Breast epithelium (tissue), 4 donors: Measurements from ENCODE around the gene ASB9. TPM values are rescaled to one million over a fixed set of nuclear protein-coding genes. Genes with fewer than 3 reads are reported as not detected.
"Not testable (repeated sequence)": the region's sequence is repeated elsewhere in the genome, so short reads cannot be mapped to it uniquely, and the experiment has no call there.

Source experiments
- DNase-seq, 2 donors: peaks; one replicate each; pipeline ENCODE4 v3.0.0-alpha.2; 2019; ENCODE audit warnings: low spot score in 2 of 2
- H3K27ac ChIP-seq, 2 donors: fragments of 200-600 bp; sonication (generic) in 1 of 2; one replicate each; pipeline ENCODE4 v1.5.1; 2016 to 2019; ENCODE audit warnings: mild to moderate bottlenecking in 1 of 2
- H3K27me3 ChIP-seq, 2 donors: fragments of 200-600 bp; sonication (generic) in 1 of 2; one replicate each; pipeline versions ENCODE4 v1.5.1 to v1.6.0; 2017 to 2019; ENCODE audit warnings: control low read depth in 1 of 2, mild to moderate bottlenecking in 1 of 2
- H3K36me3 ChIP-seq: fragments of 200-600 bp; one replicate; pipeline ENCODE4 v1.5.1; 2019
- H3K4me1 ChIP-seq, 2 donors: fragments of 200-600 bp; sonication (generic); one replicate each; pipeline ENCODE4 v1.5.1; 2016 to 2019; ENCODE audit warnings: control low read depth in 1 of 2
- H3K4me3 ChIP-seq, 3 donors: fragments of 200-600 bp; sonication (generic); 1 replicate in 2 of 3; 2 replicates in 1 of 3; pipeline ENCODE4 v1.5.1; 2016 to 2019; ENCODE audit warnings: mild to moderate bottlenecking in 3 of 3, moderate library complexity in 2 of 3
- H3K9me3 ChIP-seq, 2 donors: fragments of 200-600 bp; sonication (generic) in 1 of 2; one replicate each; pipeline ENCODE4 v1.5.1; 2016 to 2019; ENCODE audit warnings: control low read depth in 1 of 2
- POLR2A ChIP-seq: fragments of 450-650 bp; IDR thresholded peaks from one replicate; pipeline ENCODE4 v1.6.1; 2016; ENCODE audit warnings: antibody characterized with exemption, mild to moderate bottlenecking, moderate library complexity
- POLR2AphosphoS5 ChIP-seq, 3 donors: sonication (generic); formaldehyde crosslinking; IDR thresholded peaks; one replicate each; pipeline ENCODE4 v1.6.1; 2017; ENCODE audit warnings: antibody characterized with exemption in 3 of 3
- intact Hi-C: fragments of 100-400 bp; cut with DNase I; formaldehyde crosslinking; loops from one replicate; pipeline ENCODE4 v1.15.1; 2023; ENCODE audit warnings: low total_unique reads
- total RNA-seq, 3 donors: library from RNA; depleted of rRNA; stranded (reverse); fragments of >200 nt; gene quantifications; one replicate each; pipeline ENCODE4 v1.1.0, GENCODE V29; 2016
- TF ChIP-seq, protein P1 (sequence below), 3 donors: fragments of 450-650 bp; IDR thresholded peaks; one replicate each; pipeline ENCODE4 v1.5.1; 2016 to 2017; ENCODE audit warnings: antibody characterized with exemption in 3 of 3, mild to moderate bottlenecking in 3 of 3, moderate library complexity in 3 of 3

The ASB9 gene
- total RNA-seq, 3 donors from 2014 or later: 0.98 to 2.2 (median 1.0) TPM

- H3K27ac ChIP-seq: peak overlapping the region in 1 of 2 donors; percentile 39
- TF ChIP-seq, protein P1, sequence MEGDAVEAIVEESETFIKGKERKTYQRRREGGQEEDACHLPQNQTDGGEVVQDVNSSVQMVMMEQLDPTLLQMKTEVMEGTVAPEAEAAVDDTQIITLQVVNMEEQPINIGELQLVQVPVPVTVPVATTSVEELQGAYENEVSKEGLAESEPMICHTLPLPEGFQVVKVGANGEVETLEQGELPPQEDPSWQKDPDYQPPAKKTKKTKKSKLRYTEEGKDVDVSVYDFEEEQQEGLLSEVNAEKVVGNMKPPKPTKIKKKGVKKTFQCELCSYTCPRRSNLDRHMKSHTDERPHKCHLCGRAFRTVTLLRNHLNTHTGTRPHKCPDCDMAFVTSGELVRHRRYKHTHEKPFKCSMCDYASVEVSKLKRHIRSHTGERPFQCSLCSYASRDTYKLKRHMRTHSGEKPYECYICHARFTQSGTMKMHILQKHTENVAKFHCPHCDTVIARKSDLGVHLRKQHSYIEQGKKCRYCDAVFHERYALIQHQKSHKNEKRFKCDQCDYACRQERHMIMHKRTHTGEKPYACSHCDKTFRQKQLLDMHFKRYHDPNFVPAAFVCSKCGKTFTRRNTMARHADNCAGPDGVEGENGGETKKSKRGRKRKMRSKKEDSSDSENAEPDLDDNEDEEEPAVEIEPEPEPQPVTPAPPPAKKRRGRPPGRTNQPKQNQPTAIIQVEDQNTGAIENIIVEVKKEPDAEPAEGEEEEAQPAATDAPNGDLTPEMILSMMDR (IDR thresholded peaks at IDR 0.05): no peak
- TF ChIP-seq POLR2A: no peak
- H3K4me1 ChIP-seq: no peaks in the 10 kb centered on the region
- intact Hi-C loops: no loop called here
- H3K27me3 ChIP-seq: peaks cover 0 to 42% of the 10 kb centered on the region in 2 donors
- H3K9me3 ChIP-seq: no peaks in the 10 kb centered on the region
- no peaks in the 10 kb centered on the region for H3K36me3 ChIP-seq
- no peak for DNase-seq
- H3K4me3 ChIP-seq: no peak overlapping the region
Measured at GRCh38 chrX:15298780-15299179, 28.9 kb upstream of the ASB9 start.

DNA sequence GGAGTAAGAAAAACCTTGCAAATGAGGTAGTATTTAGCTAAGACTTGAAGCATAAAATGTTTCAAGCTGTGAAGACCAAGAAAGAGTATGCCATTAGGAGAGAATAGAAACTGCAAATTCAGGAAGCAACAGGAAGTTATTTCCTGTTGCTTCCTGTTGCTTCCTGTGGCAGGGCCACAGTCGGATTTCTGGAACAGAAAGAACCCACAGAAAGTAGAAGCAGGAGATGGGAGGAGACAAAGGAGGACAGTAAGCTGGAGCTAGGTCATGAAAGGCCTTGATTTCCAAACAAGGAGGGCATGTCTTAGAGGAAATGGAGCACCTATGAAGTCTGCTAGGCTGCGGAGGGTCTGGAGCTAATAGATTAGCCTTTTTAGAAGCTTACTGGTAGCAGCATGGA lies 28.3 kb upstream of the ASB9 start:
- no peaks in the 10 kb centered on the region for H3K4me1 ChIP-seq
- peaks cover 0 to 37% of the 10 kb centered on the region in 2 donors for H3K27me3 ChIP-seq
- no peak for DNase-seq
- H3K4me3 ChIP-seq: no peak overlapping the region
- no peaks in the 10 kb centered on the region for H3K9me3 ChIP-seq
- H3K36me3 ChIP-seq: no peaks in the 10 kb centered on the region
- intact Hi-C loops: no loop called here
- TF ChIP-seq, protein P1 (IDR thresholded peaks at IDR 0.05): no peak
- TF ChIP-seq POLR2A (no peak), POLR2AphosphoS5 (IDR thresholded peaks at IDR 0.05) (no peak)
- peak overlapping the region in 1 of 2 donors; percentile 39 for H3K27ac ChIP-seq

DNA sequence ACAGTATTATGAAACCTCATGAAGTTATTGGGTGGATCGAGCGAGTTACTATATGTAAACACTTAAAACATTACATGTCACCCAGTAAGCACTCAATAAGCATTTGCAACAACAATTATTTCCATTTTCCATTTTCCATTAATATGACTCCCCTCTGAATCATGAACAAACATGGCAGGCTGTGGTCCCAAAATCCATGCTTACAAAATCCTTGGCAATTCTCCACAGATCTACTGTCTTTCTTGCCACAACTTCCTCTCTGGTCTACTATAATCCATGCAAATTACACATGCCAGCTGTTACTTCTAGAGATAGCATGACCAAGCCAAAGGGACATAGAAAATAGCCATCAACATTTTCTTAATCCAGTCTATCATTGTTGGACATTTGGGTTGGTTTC lies 23.6 kb upstream of the ASB9 start:
- Histone ChIP-seq H3K27ac (no peak overlapping the region), H3K9me3 (no peaks in the 10 kb centered on the region), H3K4me1 (no peaks in the 10 kb centered on the region), H3K36me3 (no peaks in the 10 kb centered on the region), H3K4me3 (no peak overlapping the region), H3K27me3 (peaks cover 0 to 25% of the 10 kb centered on the region in 2 donors)
- DNase-seq: no peak
- intact Hi-C loops: no loop called here
- no peak for TF ChIP-seq POLR2A
- TF ChIP-seq POLR2AphosphoS5 (IDR thresholded peaks at IDR 0.05): no peak

GRCh38 chrX:15292861-15293260 lies 23.0 kb upstream of the ASB9 start:
- intact Hi-C loops: no loop called here
- no peak overlapping the region for H3K27ac ChIP-seq
- H3K36me3 ChIP-seq: no peaks in the 10 kb centered on the region
- no peaks in the 10 kb centered on the region for H3K9me3 ChIP-seq
- no peak for DNase-seq
- H3K4me3 ChIP-seq: no peak overlapping the region
- H3K27me3 ChIP-seq: peaks cover 0 to 24% of the 10 kb centered on the region in 2 donors
- TF ChIP-seq POLR2A: no peak
- TF ChIP-seq, protein P1 (IDR thresholded peaks at IDR 0.05): no peak
- no peak for TF ChIP-seq POLR2AphosphoS5 (IDR thresholded peaks at IDR 0.05)
- no peaks in the 10 kb centered on the region for H3K4me1 ChIP-seq

GRCh38 chrX:15277604-15278003 lies 7.7 kb upstream of the ASB9 start:
- H3K27me3 ChIP-seq: peaks cover 0 to 25% of the 10 kb centered on the region in 2 donors
- H3K36me3 ChIP-seq: no peaks in the 10 kb centered on the region
- no peak overlapping the region for H3K27ac ChIP-seq
- no peak overlapping the region for H3K4me3 ChIP-seq
- intact Hi-C loops: no loop called here
- peaks cover 3 to 6% of the 10 kb centered on the region in 2 donors for H3K9me3 ChIP-seq
- no peak for DNase-seq
- TF ChIP-seq POLR2AphosphoS5 (IDR thresholded peaks at IDR 0.05) (no peak), POLR2A (no peak)
- TF ChIP-seq, protein P1 (IDR thresholded peaks at IDR 0.05): no peak
- no peaks in the 10 kb centered on the region for H3K4me1 ChIP-seq

- Histone ChIP-seq H3K4me1 (no peaks in the 10 kb centered on the region), H3K9me3 (peaks cover 3 to 6% of the 10 kb centered on the region in 2 donors), H3K36me3 (no peaks in the 10 kb centered on the region), H3K27ac (no peak overlapping the region), H3K27me3 (peaks cover 0 to 20% of the 10 kb centered on the region in 2 donors), H3K4me3 (no peak overlapping the region)
- no peak for DNase-seq
- intact Hi-C loops: no loop called here
- TF ChIP-seq POLR2AphosphoS5 (IDR thresholded peaks at IDR 0.05) (no peak), POLR2A (no peak)
- TF ChIP-seq, protein P1 (IDR thresholded peaks at IDR 0.05): no peak
Measured at GRCh38 chrX:15274946-15275345, 5.1 kb upstream of the ASB9 start.

GRCh38 chrX:15273275-15273674 lies 3.4 kb upstream of the ASB9 start:
- H3K9me3 ChIP-seq, H3K4me3 ChIP-seq, H3K36me3 ChIP-seq, H3K27ac ChIP-seq, H3K4me1 ChIP-seq, DNase-seq, intact Hi-C loops: not testable (repeated sequence)
- peaks cover 0 to 19% of the 10 kb centered on the region in 2 donors for H3K27me3 ChIP-seq
